Measurements from ENCODE around the gene WBP1L.

The WBP1L gene

GRCh38 chr10:102704915-102705314 is 38.8 kb upstream of the WBP1L start:
- no peak for TF ChIP-seq CTCF (IDR thresholded peaks at IDR 0.05; ENCODE audit: low read depth, low read length, missing control alignments)

GRCh38 chr10:102705531-102705930 is 38.2 kb upstream of the WBP1L start:
- no peak for TF ChIP-seq CTCF (IDR thresholded peaks at IDR 0.05; ENCODE audit: low read depth, low read length, missing control alignments)
- H3K4me3 ChIP-seq (ENCODE audit: low read depth, low read length), result no peak overlapping the region
- DNase-seq (ENCODE audit: low read depth), result no peak

More at GRCh38 chr10:102704915-102705314, 38.8 kb upstream of the WBP1L start:
- no peak overlapping the region for H3K4me3 ChIP-seq (ENCODE audit: low read depth, low read length)
- DNase-seq (ENCODE audit: low read depth), result no peak

GRCh38 chr10:102710609-102711008 is 33.1 kb upstream of the WBP1L start:
- TF ChIP-seq CTCF (IDR thresholded peaks at IDR 0.05; ENCODE audit: low read depth, low read length, missing control alignments), result no peak
- no peak overlapping the region; the same call in 1 of the 2 replicates for H3K4me3 ChIP-seq (ENCODE audit: low read depth, low read length)
- DNase-seq (ENCODE audit: low read depth), result peak; percentile 26

GRCh38 chr10:102712089-102712488 is 31.7 kb upstream of the WBP1L start:
- DNase-seq (ENCODE audit: low read depth), result peak; percentile 60
- peak overlapping the region; percentile 98; the same call in 1 of the 2 replicates for H3K4me3 ChIP-seq (ENCODE audit: low read depth, low read length)
- TF ChIP-seq CTCF (IDR thresholded peaks at IDR 0.05; ENCODE audit: low read depth, low read length, missing control alignments), result no peak

- no peak for TF ChIP-seq CTCF (IDR thresholded peaks at IDR 0.05; ENCODE audit: low read depth, low read length, missing control alignments)
- peak overlapping the region; percentile 98 for H3K4me3 ChIP-seq (ENCODE audit: low read depth, low read length)
- DNase-seq (ENCODE audit: low read depth), result no peak
These were observed 30.8 kb upstream of the WBP1L start for GRCh38 chr10:102712843-102713538.

- TF ChIP-seq CTCF (IDR thresholded peaks at IDR 0.05; ENCODE audit: low read depth, low read length, missing control alignments), result no peak
- peak; percentile 52 for DNase-seq (ENCODE audit: low read depth)
These were observed 30.3 kb upstream of the WBP1L start for GRCh38 chr10:102713539-102713813.

More at GRCh38 chr10:102713539-102713813, 30.3 kb upstream of the WBP1L start:
- peak overlapping the region; percentile 98 for H3K4me3 ChIP-seq (ENCODE audit: low read depth, low read length)

Data from GM12864 (cell line).